ENCODE results near the gene SRSF3.

SRSF3 gene

GRCh38 chr6:36633915-36634314 is 39.8 kb downstream of the SRSF3 start:
- Histone ChIP-seq H3K4me3 (ENCODE audit: insufficient read depth, low read depth, low read length, poor library complexity, severe bottlenecking) (no peak overlapping the region), H3K27me3 (replicated peaks; ENCODE audit: control insufficient read depth, insufficient read depth, low read length, poor library complexity, severe bottlenecking) (no peaks in the 10 kb centered on the region), H3K36me3 (ENCODE audit: control insufficient read depth, insufficient read depth, low read length) (no peaks in the 10 kb centered on the region), H3K4me1 (ENCODE audit: control insufficient read depth, insufficient read depth, low read length, poor library complexity, severe bottlenecking) (no peaks in the 10 kb centered on the region), H3K9me3 (ENCODE audit: control insufficient read depth, low read length) (no peaks in the 10 kb centered on the region), H3K27ac (ENCODE audit: insufficient read depth, low read length, poor library complexity, severe bottlenecking) (no peak overlapping the region)
- DNase-seq = no peak

- Histone ChIP-seq H3K27ac (ENCODE audit: insufficient read depth, low read length, poor library complexity, severe bottlenecking) (no peak overlapping the region), H3K4me3 (ENCODE audit: insufficient read depth, low read depth, low read length, poor library complexity, severe bottlenecking) (no peak overlapping the region), H3K36me3 (ENCODE audit: control insufficient read depth, insufficient read depth, low read length) (no peaks in the 10 kb centered on the region), H3K4me1 (ENCODE audit: control insufficient read depth, insufficient read depth, low read length, poor library complexity, severe bottlenecking) (no peaks in the 10 kb centered on the region), H3K27me3 (replicated peaks; ENCODE audit: control insufficient read depth, insufficient read depth, low read length, poor library complexity, severe bottlenecking) (no peaks in the 10 kb centered on the region), H3K9me3 (ENCODE audit: control insufficient read depth, low read length) (no peaks in the 10 kb centered on the region)
- no peak for DNase-seq
Observed at GRCh38 chr6:36634317-36635108, 40.4 kb downstream of the SRSF3 start.

DNA sequence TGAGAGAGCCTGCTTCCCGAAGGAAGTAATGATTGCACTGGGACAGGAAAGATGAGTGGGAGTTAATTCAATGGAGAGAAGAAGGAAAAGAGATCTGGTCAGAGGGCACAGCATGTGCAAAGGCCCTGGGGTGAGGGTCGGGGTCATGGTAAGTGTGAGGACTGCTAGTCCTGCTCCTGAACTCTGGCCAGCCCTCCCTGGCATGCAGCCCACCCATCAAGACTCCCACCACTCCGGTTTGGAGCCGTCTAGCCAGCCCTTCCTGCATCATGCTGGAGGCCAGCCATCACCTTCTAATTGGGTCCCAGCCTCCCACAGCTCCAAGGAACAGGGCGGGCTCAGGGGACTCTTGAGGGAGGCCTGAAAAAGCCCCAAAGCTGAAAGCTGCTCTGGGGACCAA is 42.1 kb downstream of the SRSF3 start:
- DNase-seq = no peak
- Histone ChIP-seq H3K4me1 (ENCODE audit: control insufficient read depth, insufficient read depth, low read length, poor library complexity, severe bottlenecking) (no peaks in the 10 kb centered on the region), H3K36me3 (ENCODE audit: control insufficient read depth, insufficient read depth, low read length) (no peaks in the 10 kb centered on the region), H3K4me3 (ENCODE audit: insufficient read depth, low read depth, low read length, poor library complexity, severe bottlenecking) (no peak overlapping the region), H3K27ac (ENCODE audit: insufficient read depth, low read length, poor library complexity, severe bottlenecking) (no peak overlapping the region), H3K27me3 (replicated peaks; ENCODE audit: control insufficient read depth, insufficient read depth, low read length, poor library complexity, severe bottlenecking) (no peaks in the 10 kb centered on the region), H3K9me3 (ENCODE audit: control insufficient read depth, low read length) (no peaks in the 10 kb centered on the region)

GRCh38 chr6:36636687-36637418 is 42.7 kb downstream of the SRSF3 start:
- H3K4me1 ChIP-seq (ENCODE audit: control insufficient read depth, insufficient read depth, low read length, poor library complexity, severe bottlenecking) = no peaks in the 10 kb centered on the region
- H3K36me3 ChIP-seq (ENCODE audit: control insufficient read depth, insufficient read depth, low read length) = no peaks in the 10 kb centered on the region
- DNase-seq = no peak
- no peak overlapping the region for H3K27ac ChIP-seq (ENCODE audit: insufficient read depth, low read length, poor library complexity, severe bottlenecking)
- no peak overlapping the region for H3K4me3 ChIP-seq (ENCODE audit: insufficient read depth, low read depth, low read length, poor library complexity, severe bottlenecking)
- H3K27me3 ChIP-seq (replicated peaks; ENCODE audit: control insufficient read depth, insufficient read depth, low read length, poor library complexity, severe bottlenecking) = no peaks in the 10 kb centered on the region
- H3K9me3 ChIP-seq (ENCODE audit: control insufficient read depth, low read length) = no peaks in the 10 kb centered on the region

GRCh38 chr6:36638579-36638978 is 44.4 kb downstream of the SRSF3 start:
- no peak overlapping the region for H3K27ac ChIP-seq (ENCODE audit: insufficient read depth, low read length, poor library complexity, severe bottlenecking)
- no peaks in the 10 kb centered on the region for H3K4me1 ChIP-seq (ENCODE audit: control insufficient read depth, insufficient read depth, low read length, poor library complexity, severe bottlenecking)
- no peaks in the 10 kb centered on the region for H3K9me3 ChIP-seq (ENCODE audit: control insufficient read depth, low read length)
- DNase-seq = no peak
- H3K27me3 ChIP-seq (replicated peaks; ENCODE audit: control insufficient read depth, insufficient read depth, low read length, poor library complexity, severe bottlenecking) = no peaks in the 10 kb centered on the region
- H3K4me3 ChIP-seq (ENCODE audit: insufficient read depth, low read depth, low read length, poor library complexity, severe bottlenecking) = no peak overlapping the region
- no peaks in the 10 kb centered on the region for H3K36me3 ChIP-seq (ENCODE audit: control insufficient read depth, insufficient read depth, low read length)

- DNase-seq = no peak
- no peaks in the 10 kb centered on the region for H3K36me3 ChIP-seq (ENCODE audit: control insufficient read depth, insufficient read depth, low read length)
- H3K9me3 ChIP-seq (ENCODE audit: control insufficient read depth, low read length) = no peaks in the 10 kb centered on the region
- H3K4me1 ChIP-seq (ENCODE audit: control insufficient read depth, insufficient read depth, low read length, poor library complexity, severe bottlenecking) = no peaks in the 10 kb centered on the region
- H3K27me3 ChIP-seq (replicated peaks; ENCODE audit: control insufficient read depth, insufficient read depth, low read length, poor library complexity, severe bottlenecking) = no peaks in the 10 kb centered on the region
- no peak overlapping the region for H3K4me3 ChIP-seq (ENCODE audit: insufficient read depth, low read depth, low read length, poor library complexity, severe bottlenecking)
- no peak overlapping the region for H3K27ac ChIP-seq (ENCODE audit: insufficient read depth, low read length, poor library complexity, severe bottlenecking)
Observed at GRCh38 chr6:36639171-36639808, 45.1 kb downstream of the SRSF3 start.

DNA sequence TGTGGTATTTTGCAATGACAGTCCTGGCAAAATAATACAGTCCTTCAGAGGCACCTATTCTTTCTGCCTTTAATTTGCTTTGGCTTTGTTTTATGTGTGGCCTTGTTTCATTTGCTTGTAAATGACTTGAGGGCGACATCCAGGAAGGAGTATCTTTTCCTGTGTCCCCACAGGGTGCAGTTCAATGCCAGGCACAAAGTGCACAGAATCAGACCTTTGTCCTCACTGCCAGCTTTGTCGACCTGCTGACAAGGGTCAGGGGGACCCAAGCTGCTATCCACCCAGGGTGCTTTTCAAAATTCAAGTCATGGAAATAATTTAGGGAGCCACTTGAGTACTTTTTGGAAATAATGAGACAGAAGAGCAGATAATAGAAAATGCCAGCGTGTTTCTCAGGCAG is 47.4 kb downstream of the SRSF3 start:
- Histone ChIP-seq H3K4me3 (ENCODE audit: insufficient read depth, low read depth, low read length, poor library complexity, severe bottlenecking) (no peak overlapping the region), H3K4me1 (ENCODE audit: control insufficient read depth, insufficient read depth, low read length, poor library complexity, severe bottlenecking) (no peaks in the 10 kb centered on the region), H3K36me3 (ENCODE audit: control insufficient read depth, insufficient read depth, low read length) (no peaks in the 10 kb centered on the region), H3K27ac (ENCODE audit: insufficient read depth, low read length, poor library complexity, severe bottlenecking) (no peak overlapping the region), H3K27me3 (replicated peaks; ENCODE audit: control insufficient read depth, insufficient read depth, low read length, poor library complexity, severe bottlenecking) (no peaks in the 10 kb centered on the region), H3K9me3 (ENCODE audit: control insufficient read depth, low read length) (no peaks in the 10 kb centered on the region)
- DNase-seq = no peak

- no peaks in the 10 kb centered on the region for H3K4me1 ChIP-seq (ENCODE audit: control insufficient read depth, insufficient read depth, low read length, poor library complexity, severe bottlenecking)
- DNase-seq = no peak
- no peak overlapping the region for H3K27ac ChIP-seq (ENCODE audit: insufficient read depth, low read length, poor library complexity, severe bottlenecking)
- H3K36me3 ChIP-seq (ENCODE audit: control insufficient read depth, insufficient read depth, low read length) = no peaks in the 10 kb centered on the region
- H3K27me3 ChIP-seq (replicated peaks; ENCODE audit: control insufficient read depth, insufficient read depth, low read length, poor library complexity, severe bottlenecking) = no peaks in the 10 kb centered on the region
- no peaks in the 10 kb centered on the region for H3K9me3 ChIP-seq (ENCODE audit: control insufficient read depth, low read length)
- H3K4me3 ChIP-seq (ENCODE audit: insufficient read depth, low read depth, low read length, poor library complexity, severe bottlenecking) = no peak overlapping the region
Observed at GRCh38 chr6:36642913-36643817, 49.0 kb downstream of the SRSF3 start.

DNA sequence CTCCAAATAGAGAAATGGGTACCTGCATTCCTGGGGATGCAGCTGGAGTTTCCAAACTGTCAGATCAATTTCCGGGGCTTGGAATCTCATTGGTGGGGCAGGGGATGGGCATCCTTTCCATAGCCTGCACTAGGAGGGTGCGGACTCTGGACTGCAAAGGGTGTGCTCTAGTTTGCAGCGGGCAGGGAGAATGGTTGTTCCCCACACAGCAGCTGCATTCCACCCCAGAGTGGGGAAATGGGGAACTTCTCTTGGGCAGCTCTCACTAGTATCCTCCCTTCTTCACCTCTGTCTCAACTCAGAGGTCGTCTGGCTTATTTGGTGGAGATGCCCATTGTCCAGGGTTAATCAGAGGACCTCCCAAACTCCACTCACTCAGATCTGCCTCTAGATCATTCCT is 49.8 kb downstream of the SRSF3 start:
- Histone ChIP-seq H3K4me3 (ENCODE audit: insufficient read depth, low read depth, low read length, poor library complexity, severe bottlenecking) (no peak overlapping the region), H3K36me3 (ENCODE audit: control insufficient read depth, insufficient read depth, low read length) (no peaks in the 10 kb centered on the region), H3K4me1 (ENCODE audit: control insufficient read depth, insufficient read depth, low read length, poor library complexity, severe bottlenecking) (no peaks in the 10 kb centered on the region), H3K27me3 (replicated peaks; ENCODE audit: control insufficient read depth, insufficient read depth, low read length, poor library complexity, severe bottlenecking) (no peaks in the 10 kb centered on the region), H3K27ac (ENCODE audit: insufficient read depth, low read length, poor library complexity, severe bottlenecking) (no peak overlapping the region), H3K9me3 (ENCODE audit: control insufficient read depth, low read length) (no peaks in the 10 kb centered on the region)
- DNase-seq = no peak
